C1 segment of cervical spinal cord (tissue), 14 donors: ENCODE measurements around the gene ZNF277.

Experiments used
- DNase-seq, 14 donors: peaks; one replicate each; lab custom pipeline; 2025; lab: John Stamatoyannopoulos, UW

Gene ZNF277

DNA sequence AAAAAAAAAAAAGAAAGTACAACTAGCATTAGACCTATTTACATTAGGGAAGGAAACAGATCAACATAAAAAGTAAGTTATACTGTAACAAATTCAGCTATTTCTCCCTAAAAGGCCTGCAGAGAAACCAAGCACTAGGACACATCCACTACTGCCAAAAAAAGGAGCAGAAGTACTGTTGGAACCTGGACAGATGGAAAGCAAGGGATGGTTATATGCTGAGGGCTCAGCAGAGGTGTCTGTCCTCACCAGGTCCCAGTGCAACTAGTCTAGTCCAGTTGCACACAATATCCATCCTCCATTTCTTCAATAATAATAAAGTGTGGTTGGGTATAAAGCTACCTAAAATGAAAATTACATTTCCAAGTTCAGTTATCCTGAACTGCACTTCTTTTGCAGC is 140.6 kb downstream of the ZNF277 start:
- DNase-seq = peak in 1 of 14 donors; percentile 12

DNA sequence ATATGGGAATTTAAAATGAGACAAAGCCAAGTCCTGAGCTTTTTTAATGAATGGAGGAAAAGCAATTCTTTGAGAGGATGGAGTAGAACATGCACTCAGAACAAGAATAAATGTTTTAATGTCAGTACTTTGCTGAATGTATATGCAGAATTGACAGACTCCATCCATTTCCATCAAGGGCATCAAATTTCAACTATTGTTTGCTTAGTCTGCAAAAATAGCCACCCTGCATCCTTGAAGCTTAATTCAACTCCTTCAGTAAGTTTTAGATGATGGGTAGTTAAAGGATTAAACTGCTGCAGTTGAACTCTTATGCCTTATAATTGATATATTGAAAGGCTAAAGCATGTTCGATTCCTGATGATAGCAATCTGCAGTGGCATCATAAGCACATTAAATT is 144.1 kb downstream of the ZNF277 start:
- no peak for DNase-seq

DNA sequence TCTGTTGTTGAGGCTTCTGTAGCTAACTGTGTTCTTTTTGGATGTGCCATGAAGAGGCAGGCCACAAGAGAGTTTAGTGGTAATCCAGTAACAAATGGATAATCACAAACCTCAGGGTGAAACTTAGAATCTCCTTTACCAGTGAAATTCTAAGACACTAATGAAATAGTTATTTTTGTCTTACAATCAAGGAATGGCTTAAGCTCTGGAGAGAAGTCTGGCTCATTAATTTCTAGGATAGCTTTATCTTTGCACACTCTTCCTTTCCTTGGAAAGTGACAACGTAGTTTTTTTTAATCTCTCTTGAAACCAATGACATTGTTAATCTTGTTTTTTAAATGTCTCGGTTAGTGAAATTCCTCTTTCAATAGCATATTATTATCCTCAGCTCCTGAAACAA is 150.1 kb downstream of the ZNF277 start:
- no peak for DNase-seq

DNA sequence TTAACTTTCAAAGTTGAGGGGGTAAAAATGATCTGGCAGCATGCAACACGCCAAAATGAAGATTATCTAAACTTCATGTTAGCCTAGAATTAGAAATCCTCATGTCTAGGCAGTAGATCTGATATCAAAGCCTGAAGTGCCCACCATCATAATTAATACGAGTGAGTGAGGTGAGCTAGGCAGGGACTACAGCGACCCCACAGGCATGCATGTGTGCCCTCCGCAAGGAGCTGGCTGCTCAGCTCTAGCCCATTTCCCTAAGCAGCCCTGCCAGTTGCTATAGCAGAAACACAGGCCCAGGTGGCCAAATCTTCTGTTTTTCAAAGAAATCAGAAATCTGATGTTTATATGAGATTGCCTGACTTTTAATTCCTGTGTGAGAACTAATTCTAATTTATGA is 150.6 kb downstream of the ZNF277 start:
- DNase-seq = no peak

DNA sequence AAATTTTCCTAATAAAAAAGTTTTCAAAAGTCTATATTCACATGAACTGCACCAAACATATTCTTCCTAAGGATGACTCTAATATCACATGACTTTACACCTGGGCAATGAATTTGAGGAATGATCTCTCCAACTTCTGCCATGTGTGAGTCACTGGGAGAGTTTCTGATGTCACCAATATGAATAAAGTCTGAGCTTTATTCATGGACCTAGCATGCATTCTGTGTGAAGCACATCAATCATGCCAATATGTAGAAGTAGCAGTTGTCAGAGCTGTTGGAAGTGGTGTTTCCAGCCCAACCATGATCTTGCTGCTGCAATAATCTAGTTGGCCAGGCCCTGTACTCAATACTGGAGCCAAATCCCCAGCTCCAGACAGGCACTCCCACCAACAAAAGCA is 152.0 kb downstream of the ZNF277 start:
- DNase-seq = no peak

DNA sequence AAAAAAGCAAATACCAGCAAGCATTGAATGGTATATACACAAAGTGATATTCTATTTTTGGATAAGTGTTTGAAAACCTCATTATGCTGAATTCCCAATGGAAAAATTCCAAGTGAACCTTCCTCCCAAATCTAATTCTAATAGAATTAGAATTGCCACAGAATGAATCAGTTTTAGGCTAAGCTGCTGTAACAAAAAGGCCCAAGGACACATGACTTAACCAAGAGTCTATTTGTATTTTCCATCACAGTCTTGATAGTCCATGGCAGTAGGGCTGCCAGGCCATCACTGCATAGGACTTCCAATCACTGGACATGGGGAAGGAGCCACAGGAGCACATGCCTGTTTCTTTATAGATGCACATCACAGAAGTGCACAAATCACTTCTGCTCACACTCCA is 152.6 kb downstream of the ZNF277 start:
- DNase-seq = no peak

DNA sequence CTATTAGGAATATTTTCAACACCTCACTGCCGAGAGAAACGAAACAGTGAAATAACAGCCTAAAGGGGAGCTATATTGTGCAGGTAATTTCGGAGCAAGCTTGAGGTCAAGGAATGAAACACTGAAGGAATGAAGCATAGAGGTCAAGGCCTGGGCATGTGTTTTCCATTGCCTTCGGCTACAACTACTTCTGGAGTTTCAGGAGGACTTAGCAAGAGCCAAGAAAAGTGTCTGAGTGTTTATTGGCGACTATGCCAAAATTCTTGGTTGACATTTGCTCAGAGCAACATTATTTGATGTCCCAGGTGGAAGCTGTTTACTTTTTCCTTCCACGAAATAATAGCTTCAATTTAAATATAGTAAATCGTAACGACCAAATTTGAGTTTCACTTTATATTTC is 154.2 kb downstream of the ZNF277 start:
- DNase-seq = no peak

DNA sequence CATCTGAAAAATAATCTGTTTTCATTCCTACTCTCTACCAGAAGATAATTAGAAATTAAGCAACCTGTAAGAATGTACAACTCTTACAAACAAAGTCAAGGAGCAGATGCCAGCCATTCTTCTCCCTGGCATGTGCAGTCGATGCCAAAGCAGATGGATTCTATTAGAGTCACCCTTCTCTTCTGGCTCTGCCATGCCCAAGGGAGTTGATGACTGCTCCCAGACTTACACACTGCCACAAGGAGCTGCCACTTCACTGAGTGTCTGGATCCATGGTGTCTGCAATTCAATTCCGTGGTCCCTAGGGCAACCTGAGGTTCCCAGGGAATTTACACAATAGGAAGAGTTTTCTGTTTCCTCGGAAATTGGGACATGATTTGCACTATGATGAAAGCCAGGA is 154.7 kb downstream of the ZNF277 start:
- DNase-seq = no peak

DNA sequence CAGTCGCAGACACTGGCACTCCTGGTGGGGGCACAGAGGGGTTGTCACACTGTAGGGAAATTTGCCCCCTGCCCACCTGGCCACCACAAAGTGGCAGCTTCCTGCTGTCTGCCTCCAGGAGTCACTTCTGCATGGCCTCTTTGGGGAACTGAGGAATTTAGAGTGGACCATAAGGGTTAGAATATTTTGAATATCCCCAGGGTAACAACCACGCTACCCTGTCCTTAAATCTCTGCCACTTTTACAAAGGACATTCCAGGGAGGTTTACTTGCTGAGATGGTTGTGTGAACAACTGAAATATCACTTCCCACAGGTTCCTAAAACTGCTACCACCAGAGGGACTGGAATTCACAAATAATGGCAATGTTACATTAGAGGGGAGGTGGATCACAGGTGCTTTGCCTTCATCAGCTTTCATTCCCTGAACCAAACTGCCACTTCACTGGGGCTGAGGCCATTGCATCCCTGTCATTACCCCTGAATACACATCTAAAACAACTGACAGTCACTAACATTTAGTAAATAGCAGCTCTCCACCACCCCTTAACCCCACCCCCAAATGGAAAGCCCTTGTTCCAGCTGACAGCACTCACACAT is 155.7 kb downstream of the ZNF277 start:
- no peak for DNase-seq

DNA sequence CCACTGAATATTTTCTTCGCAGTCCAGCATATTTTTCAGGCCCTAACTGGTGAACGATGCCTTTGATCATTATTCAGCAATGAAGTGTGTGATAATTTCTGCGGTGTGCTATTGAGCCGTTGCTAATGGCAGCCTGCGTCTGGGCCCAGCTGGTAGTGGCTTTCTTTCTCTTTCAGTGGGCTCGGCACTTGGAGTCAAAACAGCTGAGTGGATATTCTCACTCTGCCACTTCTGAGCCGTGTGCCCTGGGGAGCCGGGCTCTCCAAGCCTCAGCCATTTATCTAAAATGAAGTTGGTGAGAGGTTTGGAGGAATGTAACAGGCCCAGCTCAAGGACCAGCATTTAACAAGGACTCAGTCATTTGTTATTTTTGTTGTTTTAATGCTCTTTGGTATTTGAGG is 156.2 kb downstream of the ZNF277 start:
- no peak for DNase-seq

DNA sequence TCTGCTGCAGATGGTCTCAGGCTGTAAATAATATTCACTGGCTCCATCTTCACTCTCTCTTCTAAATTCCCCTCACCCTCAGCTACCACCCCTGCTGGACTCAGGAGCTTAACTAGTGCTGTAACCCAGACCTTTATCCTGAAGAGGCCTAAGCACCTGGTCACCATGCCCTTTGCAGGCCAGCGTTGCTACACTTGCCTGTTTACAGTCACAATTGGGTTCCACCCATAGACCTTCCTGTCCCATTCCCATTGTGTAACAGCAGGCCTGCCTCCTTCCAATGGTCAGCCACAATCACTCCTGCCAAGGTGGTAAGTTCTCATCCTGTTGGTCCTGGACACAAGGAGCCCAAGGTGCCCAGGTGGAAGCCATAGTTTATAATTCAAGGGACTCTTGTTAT is 157.9 kb downstream of the ZNF277 start:
- DNase-seq = no peak

DNA sequence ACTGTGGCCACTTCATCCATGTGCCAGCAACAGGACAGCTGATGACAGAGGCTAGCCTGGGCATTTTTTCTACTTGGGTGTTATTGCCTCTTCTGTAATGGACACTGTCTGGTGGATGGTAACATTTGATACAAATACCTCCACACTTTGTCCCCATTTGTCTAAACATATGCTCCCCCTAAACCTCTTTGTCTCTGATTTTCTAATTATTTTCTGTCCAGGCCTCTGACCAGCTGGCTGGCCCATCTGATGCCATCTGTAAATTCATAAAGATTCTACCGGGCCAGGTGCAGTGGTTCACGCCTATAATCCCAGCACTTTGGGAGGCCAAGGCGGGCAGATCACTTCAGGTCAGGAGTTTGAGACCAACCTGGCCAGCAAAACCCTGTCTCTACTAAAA is 159.1 kb downstream of the ZNF277 start:
- DNase-seq = peak in 1 of 14 donors; percentile 65

DNA sequence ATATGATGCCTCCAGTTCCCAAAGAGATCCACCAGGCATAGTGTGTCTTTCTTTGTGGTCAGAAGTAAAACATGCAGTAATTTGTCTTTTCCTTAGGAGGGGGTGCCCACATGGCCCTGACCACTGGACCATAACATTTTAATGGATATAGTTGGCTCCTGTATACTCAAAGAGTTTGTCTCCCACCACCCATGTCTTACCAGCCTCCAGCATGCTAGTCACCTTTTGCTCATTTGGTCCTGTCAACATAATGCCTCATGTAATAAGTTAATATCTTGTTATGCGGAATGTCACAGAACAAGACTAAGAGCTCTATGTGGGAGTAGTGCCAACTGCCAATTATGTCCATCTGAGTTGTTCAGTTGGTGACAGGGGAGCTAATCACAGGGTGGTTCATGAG is 160.4 kb downstream of the ZNF277 start:
- DNase-seq = no peak

DNA sequence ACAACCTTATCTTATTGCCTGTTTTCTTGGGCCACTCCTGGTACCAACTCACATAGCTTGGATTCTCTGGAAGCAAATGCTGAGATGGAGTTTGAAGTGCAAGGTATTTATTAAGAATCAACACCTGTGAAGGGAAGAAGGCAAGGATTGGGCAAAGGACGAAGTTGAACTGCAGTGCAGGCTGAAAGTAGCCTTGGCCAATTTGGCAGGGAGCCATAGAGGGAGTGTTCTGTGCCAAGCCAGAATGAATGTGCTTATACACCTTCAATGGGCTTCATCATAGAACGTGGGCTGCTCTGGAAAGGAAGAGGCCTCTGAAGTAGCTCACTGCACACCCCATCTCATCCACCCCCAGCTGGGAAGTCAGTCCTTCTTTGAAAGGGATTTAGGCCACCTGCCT is 163.9 kb downstream of the ZNF277 start:
- no peak for DNase-seq

DNA sequence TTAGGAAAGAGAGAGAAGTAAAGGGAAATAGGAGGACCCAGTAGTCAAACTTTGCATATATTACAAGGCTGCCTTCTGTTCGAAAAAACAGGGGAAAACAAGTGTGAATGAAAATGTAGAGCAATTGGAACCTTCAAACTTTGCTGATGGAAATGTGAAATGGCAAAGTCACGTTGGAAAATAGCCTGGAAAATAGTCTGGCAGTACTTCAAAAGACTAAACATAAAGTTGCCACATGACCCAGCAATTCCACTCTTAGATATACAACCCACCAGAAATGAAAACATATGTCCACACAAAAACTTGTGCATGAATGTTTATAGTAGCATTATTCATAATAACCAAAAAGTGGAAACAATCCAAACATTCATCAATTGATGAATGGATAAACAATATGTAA is 165.2 kb downstream of the ZNF277 start:
- DNase-seq = no peak

DNA sequence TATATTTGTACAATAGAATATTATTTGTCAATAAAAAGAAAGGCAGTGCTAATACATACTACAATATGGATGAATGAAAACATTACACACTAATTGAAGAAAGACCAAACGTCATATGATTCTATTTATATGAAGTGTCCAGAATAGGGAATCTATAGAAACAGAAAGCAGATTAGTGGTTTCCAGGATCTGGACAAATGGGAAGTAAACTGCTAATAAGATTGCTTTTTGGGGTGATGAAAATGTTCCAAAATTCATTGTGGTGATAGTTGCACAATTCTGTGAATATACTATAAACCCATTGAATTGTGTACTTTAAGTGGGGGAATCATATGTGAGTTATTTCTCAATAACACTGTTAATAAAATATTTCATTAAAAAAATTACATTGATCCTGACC is 165.6 kb downstream of the ZNF277 start:
- DNase-seq = no peak

DNA sequence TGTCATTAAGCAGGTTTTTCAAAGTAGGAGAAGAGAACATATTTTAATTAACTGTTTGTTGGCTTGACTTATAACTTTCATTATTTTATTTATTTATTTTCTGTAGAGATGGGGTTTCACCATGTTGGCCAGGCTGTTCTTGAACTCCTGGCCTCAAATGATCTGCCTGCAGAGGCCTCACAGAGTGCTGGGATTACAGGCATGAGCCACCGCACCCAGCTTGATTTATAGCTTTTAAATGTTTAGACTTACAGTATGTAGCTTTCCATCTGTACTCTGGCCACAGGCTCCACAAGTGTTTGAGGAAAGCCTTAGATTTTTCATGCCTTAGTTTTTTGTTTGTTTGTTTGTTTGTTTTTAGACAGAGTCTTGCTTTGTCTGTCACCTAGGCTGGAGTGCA is 171.1 kb downstream of the ZNF277 start:
- no peak for DNase-seq

DNA sequence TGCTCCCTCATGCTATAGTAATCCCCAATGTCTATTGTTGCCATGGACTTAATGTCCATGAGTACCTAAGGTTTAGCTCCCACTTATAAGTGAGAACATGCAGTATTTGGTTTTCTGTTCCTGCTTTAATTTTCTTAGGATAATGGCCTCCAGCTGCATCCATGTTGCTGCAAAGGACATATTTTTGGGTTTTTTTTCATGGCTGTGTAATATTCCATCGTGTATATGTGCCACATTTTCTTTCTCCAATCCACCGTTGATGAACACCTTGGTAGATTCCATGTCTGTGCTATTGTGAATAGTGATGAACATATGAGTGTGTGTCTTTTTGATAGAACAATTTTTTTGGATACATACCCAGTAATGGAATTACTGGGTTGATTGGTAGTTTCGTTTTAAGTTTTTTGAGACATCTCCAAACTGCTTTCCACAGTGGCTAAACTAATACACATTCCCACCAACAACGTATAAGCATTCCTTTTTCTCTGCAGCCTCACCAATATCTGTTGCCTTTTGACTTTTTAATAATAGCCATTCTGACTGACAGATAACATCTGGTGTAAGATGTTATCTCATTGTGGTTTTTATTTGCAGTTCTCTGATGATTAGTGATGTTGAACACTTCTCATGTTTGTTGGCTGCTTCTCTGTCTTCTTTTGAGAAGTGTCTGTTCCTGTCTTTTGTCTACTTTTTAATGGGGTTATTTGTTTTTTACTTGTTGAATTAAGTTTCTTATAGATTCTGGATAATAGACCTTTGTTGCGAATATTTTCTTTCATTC is 175.0 kb downstream of the ZNF277 start:
- DNase-seq = no peak

DNA sequence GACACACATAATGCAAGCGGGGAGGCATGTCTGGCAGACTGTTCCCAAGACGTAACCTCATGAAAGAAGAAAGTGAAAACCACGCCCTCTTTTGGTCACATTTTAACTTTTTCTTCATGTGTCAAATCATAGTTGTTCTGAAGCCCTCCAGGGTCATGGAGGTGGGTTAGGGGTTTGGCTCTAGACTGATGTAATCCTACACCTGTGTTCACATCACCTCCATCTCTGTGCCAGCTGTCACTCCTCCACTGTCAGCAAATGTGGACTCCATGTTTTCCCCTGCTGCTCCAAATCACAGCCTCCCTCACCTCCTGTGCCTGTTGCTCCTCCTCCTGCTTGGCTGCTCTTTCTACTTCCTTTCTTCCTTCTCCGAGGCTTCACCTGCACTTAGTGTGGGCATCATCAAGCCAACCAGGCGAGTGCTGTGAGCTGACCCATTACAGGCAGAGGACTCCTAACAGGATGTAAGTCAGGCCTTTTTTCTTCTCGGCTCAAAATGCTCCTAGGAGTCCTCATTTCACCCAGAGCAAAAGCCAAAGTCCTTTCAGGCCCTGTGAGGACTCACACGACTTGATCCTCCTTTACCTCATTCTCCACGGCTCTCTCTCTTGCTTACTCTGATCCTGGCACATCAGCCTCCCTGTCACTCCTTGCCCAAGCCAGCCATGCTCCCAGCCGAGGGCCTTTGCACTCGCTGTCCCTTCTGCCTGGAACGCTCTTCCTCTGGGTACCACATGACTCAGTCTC is 177.3 kb downstream of the ZNF277 start:
- no peak for DNase-seq

DNA sequence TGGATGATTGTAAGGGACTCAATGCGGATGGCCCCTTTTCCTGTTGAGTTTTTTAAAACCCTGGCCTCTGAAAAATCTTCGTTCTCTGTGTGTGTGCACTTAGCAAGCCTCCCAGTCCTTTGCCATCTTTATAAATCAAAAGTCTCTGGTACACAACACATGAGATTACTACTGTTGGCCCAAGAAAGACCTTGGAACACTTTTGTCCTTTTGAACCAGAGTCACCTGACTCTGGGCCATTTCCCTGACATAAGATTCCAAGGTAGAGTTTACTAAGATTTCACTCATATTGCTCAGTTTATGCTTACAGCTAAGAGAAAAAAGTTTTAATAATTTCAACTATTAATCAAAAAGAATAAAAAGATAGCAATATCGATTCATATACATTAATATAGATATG is 179.0 kb downstream of the ZNF277 start:
- DNase-seq = no peak

DNA sequence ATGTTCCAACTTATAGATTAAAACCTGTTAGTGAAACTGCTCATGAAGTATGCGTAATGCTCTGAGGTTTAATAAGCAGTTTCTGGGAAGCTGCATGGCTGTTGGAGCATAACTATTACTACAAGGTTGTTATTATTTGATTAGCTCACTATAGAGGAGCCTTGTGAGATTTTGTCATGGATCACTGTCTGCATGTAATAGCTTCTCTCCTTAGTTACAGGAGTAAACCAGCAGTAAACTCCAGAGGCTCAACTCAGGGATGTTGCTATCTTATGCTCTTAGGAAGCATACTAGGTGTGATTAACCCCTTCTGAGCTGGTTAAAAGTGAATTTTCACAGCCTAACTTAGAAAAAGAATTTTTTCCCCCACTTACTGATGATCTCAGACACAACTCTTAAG is 180.1 kb downstream of the ZNF277 start:
- DNase-seq = no peak

DNA sequence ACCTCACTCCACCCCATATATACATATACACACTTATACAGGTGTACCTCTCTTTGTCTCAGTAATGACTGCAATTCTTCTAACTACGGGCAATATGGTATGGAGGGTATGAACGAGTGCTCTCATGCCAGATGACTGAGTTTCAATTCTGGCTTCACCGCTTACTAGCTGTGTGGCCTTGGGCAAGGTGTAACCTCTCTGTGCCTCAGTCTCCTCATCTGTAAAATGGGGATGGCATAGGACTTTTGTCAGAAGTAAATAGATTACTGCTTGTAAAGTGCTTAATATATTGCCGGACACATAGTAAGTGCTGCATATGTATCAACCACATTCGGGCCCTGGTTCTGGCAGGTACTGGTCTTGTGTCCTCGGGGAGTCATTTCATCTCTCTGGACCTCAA is 183.7 kb downstream of the ZNF277 start:
- DNase-seq = no peak
